Sciatic nerve (tissue), 2 donors: ENCODE data around the gene HMOX2. TPM values are rescaled to one million over a fixed set of nuclear protein-coding genes. Genes with fewer than 3 reads are reported as not detected.

Source experiments
- ATAC-seq: fragments of 200-7000 bp; cut with Tn5 transposase; one replicate; pipeline ENCODE4 v1.9.1; 2020; ENCODE audit warnings: mild to moderate bottlenecking, moderate library complexity
- DNase-seq: peaks from one replicate; pipeline ENCODE4 v3.0.0-alpha.2; 2020; ENCODE audit warnings: low spot score
- intact Hi-C: fragments of 100-400 bp; cut with DNase I; formaldehyde crosslinking; loops from one replicate; pipeline ENCODE4 v1.14.2; 2022
- total RNA-seq: library from RNA; stranded (reverse); fragmentation: NEBNext Ultra II Directional; extraction: Animal tissue kit (Norgen Biotek cat#: 25700); gene quantifications from one replicate; pipeline ENCODE4 v1.2.1, GENCODE V29; 2021
- donor health status: DM: no; HTN: no; CAD: no.
- donor health status: DM: no; HTN: no; CAD: no.

HMOX2 gene
- 26.3 TPM for total RNA-seq

GRCh38 chr16:4475880-4476788 lies at the start of gene HMOX2:
Gene HMOX2, plus strand, starts transcription at chr16:4476398. Its CDS starts 29,127 bp downstream, at chr16:4505525.
- intact Hi-C loops = no loop called here
- DNase-seq (peak; percentile 95), ATAC-seq (peak; percentile 95)

- intact Hi-C loops = no loop called here
- DNase-seq = no peak
- no peak for ATAC-seq
Observed at GRCh38 chr16:4426722-4427372, 49.4 kb upstream of the HMOX2 start.

GRCh38 chr16:4428500-4428899 lies 47.7 kb upstream of the HMOX2 start:
- DNase-seq (no peak), ATAC-seq (no peak)
- intact Hi-C loops = no loop called here

GRCh38 chr16:4431023-4431422 lies 45.2 kb upstream of the HMOX2 start:
- DNase-seq = no peak
- intact Hi-C loops = no loop called here
- ATAC-seq = no peak

GRCh38 chr16:4433228-4433627 lies 43.0 kb upstream of the HMOX2 start:
- ATAC-seq (no peak), DNase-seq (no peak)
- intact Hi-C loops = no loop called here

- DNase-seq = no peak
- no peak for ATAC-seq
- intact Hi-C loops = no loop called here
Observed at GRCh38 chr16:4433914-4434787, 42.0 kb upstream of the HMOX2 start.

- intact Hi-C loops = no loop called here
- no peak for DNase-seq
- no peak for ATAC-seq
Observed at GRCh38 chr16:4435337-4436067, 40.7 kb upstream of the HMOX2 start.

- ATAC-seq = no peak
- intact Hi-C loops = no loop called here
- no peak for DNase-seq
Observed at GRCh38 chr16:4437366-4437765, 38.8 kb upstream of the HMOX2 start.

GRCh38 chr16:4442371-4442770 lies 33.8 kb upstream of the HMOX2 start:
- intact Hi-C loops = no loop called here
- no peak for DNase-seq
- no peak for ATAC-seq

- DNase-seq (no peak), ATAC-seq (no peak)
- intact Hi-C loops = no loop called here
Observed at GRCh38 chr16:4443271-4443670, 32.9 kb upstream of the HMOX2 start.

- DNase-seq (no peak), ATAC-seq (no peak)
- intact Hi-C loops = no loop called here
Observed at GRCh38 chr16:4443986-4444385, 32.2 kb upstream of the HMOX2 start.

- intact Hi-C loops = no loop called here
- ATAC-seq (no peak), DNase-seq (no peak)
Observed at GRCh38 chr16:4450430-4450829, 25.8 kb upstream of the HMOX2 start.

- DNase-seq = no peak
- ATAC-seq = no peak
- intact Hi-C loops = no loop called here
Observed at GRCh38 chr16:4450931-4451519, 25.2 kb upstream of the HMOX2 start.

GRCh38 chr16:4452674-4453073 lies 23.5 kb upstream of the HMOX2 start:
- intact Hi-C loops = no loop called here
- ATAC-seq (no peak), DNase-seq (no peak)

GRCh38 chr16:4454623-4455022 lies 21.6 kb upstream of the HMOX2 start:
- intact Hi-C loops = no loop called here
- no peak for ATAC-seq
- DNase-seq = no peak

GRCh38 chr16:4455081-4455480 lies 21.1 kb upstream of the HMOX2 start:
- intact Hi-C loops = no loop called here
- DNase-seq = no peak
- ATAC-seq = no peak

GRCh38 chr16:4455951-4456350 lies 20.2 kb upstream of the HMOX2 start:
- DNase-seq (no peak), ATAC-seq (no peak)
- intact Hi-C loops = no loop called here

GRCh38 chr16:4460936-4461249 lies 15.3 kb upstream of the HMOX2 start:
- DNase-seq (no peak), ATAC-seq (no peak)
- intact Hi-C loops = no loop called here
